ENCODE measurements around the gene TMC5. TPM values are rescaled to one million over a fixed set of nuclear protein-coding genes. Genes with fewer than 3 reads are reported as not detected.

TMC5 gene
- total RNA-seq, 1 experiment from 2014 or later, result 3.5 TPM

GRCh38 chr16:19446300-19446846, 28.7 kb downstream of the TMC5 start:
- TF ChIP-seq EZH2 (IDR thresholded peaks at IDR 0.05; ENCODE audit: borderline replicate concordance, low read depth, low read length, poor library complexity, severe bottlenecking), result no peak
- TF ChIP-seq, protein P1, sequence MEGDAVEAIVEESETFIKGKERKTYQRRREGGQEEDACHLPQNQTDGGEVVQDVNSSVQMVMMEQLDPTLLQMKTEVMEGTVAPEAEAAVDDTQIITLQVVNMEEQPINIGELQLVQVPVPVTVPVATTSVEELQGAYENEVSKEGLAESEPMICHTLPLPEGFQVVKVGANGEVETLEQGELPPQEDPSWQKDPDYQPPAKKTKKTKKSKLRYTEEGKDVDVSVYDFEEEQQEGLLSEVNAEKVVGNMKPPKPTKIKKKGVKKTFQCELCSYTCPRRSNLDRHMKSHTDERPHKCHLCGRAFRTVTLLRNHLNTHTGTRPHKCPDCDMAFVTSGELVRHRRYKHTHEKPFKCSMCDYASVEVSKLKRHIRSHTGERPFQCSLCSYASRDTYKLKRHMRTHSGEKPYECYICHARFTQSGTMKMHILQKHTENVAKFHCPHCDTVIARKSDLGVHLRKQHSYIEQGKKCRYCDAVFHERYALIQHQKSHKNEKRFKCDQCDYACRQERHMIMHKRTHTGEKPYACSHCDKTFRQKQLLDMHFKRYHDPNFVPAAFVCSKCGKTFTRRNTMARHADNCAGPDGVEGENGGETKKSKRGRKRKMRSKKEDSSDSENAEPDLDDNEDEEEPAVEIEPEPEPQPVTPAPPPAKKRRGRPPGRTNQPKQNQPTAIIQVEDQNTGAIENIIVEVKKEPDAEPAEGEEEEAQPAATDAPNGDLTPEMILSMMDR (conservative IDR thresholded peaks at IDR 0.05; ENCODE audit: low read depth, low read length), result no peak
- Histone ChIP-seq H3K9me3 (ENCODE audit: low read depth, low read length, poor library complexity, severe bottlenecking) (no peaks in the 10 kb centered on the region), H3K36me3 (ENCODE audit: insufficient read depth, low read length, poor library complexity, severe bottlenecking) (no peaks in the 10 kb centered on the region), H3K27ac (ENCODE audit: low read depth, low read length, poor library complexity, severe bottlenecking) (no peak overlapping the region), H3K4me3 (ENCODE audit: low read depth, low read length, poor library complexity, severe bottlenecking) (no peak overlapping the region), H3K27me3 (replicated peaks; ENCODE audit: insufficient read depth, low read depth, low read length, poor library complexity) (no peaks in the 10 kb centered on the region), H3K4me1 (ENCODE audit: insufficient read depth, low read length, poor library complexity, severe bottlenecking) (no peaks in the 10 kb centered on the region)
- CTCF ChIA-PET, result no interaction called here
- intact Hi-C loops (cut with micrococcal nuclease; ENCODE audit: unreplicated experiment), result no loop called here
- no TSS peak for BruUV-seq (replicated peaks)
- no peak for DNase-seq (ENCODE audit: low spot score)
- POLR2A ChIA-PET (ENCODE audit: low non-redundant PET), result no interaction called here

DNA sequence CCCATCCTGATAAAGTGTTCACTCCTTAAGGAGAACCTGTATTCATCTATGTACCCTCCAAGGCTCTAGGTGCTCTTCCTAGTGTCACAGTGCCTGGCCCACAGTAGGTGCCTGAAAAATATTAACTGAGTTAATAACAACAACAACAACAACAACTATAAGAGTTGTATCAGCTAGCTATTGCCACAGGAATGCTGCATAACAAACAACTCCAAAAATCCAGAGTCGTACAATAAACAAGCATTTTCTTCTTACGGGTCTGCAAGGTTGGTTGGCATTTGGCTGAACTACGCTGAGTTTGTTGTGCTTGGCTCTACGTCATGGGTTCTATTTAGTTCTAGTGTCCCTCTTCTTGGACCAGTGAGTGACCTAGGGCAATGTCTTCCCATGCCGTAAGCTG, 29.2 kb downstream of the TMC5 start:
- ChIA-PET POLR2A (ENCODE audit: low non-redundant PET) (no interaction called here), CTCF (no interaction called here)
- Histone ChIP-seq H3K27ac (ENCODE audit: low read depth, low read length, poor library complexity, severe bottlenecking) (no peak overlapping the region), H3K9me3 (ENCODE audit: low read depth, low read length, poor library complexity, severe bottlenecking) (no peaks in the 10 kb centered on the region), H3K4me3 (ENCODE audit: low read depth, low read length, poor library complexity, severe bottlenecking) (no peak overlapping the region), H3K4me1 (ENCODE audit: insufficient read depth, low read length, poor library complexity, severe bottlenecking) (no peaks in the 10 kb centered on the region), H3K27me3 (replicated peaks; ENCODE audit: insufficient read depth, low read depth, low read length, poor library complexity) (no peaks in the 10 kb centered on the region), H3K36me3 (ENCODE audit: insufficient read depth, low read length, poor library complexity, severe bottlenecking) (no peaks in the 10 kb centered on the region)
- intact Hi-C loops (cut with micrococcal nuclease; ENCODE audit: unreplicated experiment), result no loop called here
- no peak for DNase-seq (ENCODE audit: low spot score)
- BruUV-seq (replicated peaks), result no TSS peak
- TF ChIP-seq EZH2 (IDR thresholded peaks at IDR 0.05; ENCODE audit: borderline replicate concordance, low read depth, low read length, poor library complexity, severe bottlenecking), result no peak

DNA sequence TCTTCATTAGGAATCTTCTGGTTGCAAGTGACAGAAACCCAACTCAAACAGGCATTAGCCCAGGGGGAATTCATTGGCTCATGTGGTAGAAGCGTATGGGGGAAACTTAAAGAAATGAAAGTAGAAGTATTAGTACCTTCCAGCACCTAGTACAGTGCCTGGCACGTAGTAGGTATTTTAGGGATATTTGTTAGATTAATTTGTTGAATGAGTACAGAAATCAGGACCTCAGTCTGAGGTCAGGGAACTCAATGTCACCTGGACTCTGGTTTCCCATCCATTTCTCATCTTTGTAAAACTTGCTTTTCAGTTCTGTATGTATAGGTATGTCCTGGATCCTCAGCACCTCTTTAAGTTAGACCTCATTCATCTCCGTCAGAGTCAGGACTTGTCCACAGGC, 32.5 kb downstream of the TMC5 start:
- ChIA-PET POLR2A (ENCODE audit: low non-redundant PET) (no interaction called here), CTCF (no interaction called here)
- Histone ChIP-seq H3K27me3 (replicated peaks; ENCODE audit: insufficient read depth, low read depth, low read length, poor library complexity) (no peaks in the 10 kb centered on the region), H3K9me3 (ENCODE audit: low read depth, low read length, poor library complexity, severe bottlenecking) (no peaks in the 10 kb centered on the region), H3K4me3 (ENCODE audit: low read depth, low read length, poor library complexity, severe bottlenecking) (no peak overlapping the region), H3K27ac (ENCODE audit: low read depth, low read length, poor library complexity, severe bottlenecking) (no peak overlapping the region), H3K36me3 (ENCODE audit: insufficient read depth, low read length, poor library complexity, severe bottlenecking) (no peaks in the 10 kb centered on the region), H3K4me1 (ENCODE audit: insufficient read depth, low read length, poor library complexity, severe bottlenecking) (no peaks in the 10 kb centered on the region)
- intact Hi-C loops (cut with micrococcal nuclease; ENCODE audit: unreplicated experiment), result no loop called here
- BruUV-seq (replicated peaks), result no TSS peak
- TF ChIP-seq EZH2 (IDR thresholded peaks at IDR 0.05; ENCODE audit: borderline replicate concordance, low read depth, low read length, poor library complexity, severe bottlenecking), result no peak
- TF ChIP-seq, protein P1 (conservative IDR thresholded peaks at IDR 0.05; ENCODE audit: low read depth, low read length), result no peak
- no peak for DNase-seq (ENCODE audit: low spot score)

- CTCF ChIA-PET, result no interaction called here
- BruUV-seq (replicated peaks), result no TSS peak
These were observed 41.2 kb downstream of the TMC5 start for GRCh38 chr16:19458722-19459379.

More at GRCh38 chr16:19458722-19459379, 41.2 kb downstream of the TMC5 start:
- Histone ChIP-seq H3K9me3 (ENCODE audit: low read depth, low read length, poor library complexity, severe bottlenecking) (no peaks in the 10 kb centered on the region), H3K36me3 (ENCODE audit: insufficient read depth, low read length, poor library complexity, severe bottlenecking) (no peaks in the 10 kb centered on the region), H3K4me1 (ENCODE audit: insufficient read depth, low read length, poor library complexity, severe bottlenecking) (no peaks in the 10 kb centered on the region), H3K27me3 (replicated peaks; ENCODE audit: insufficient read depth, low read depth, low read length, poor library complexity) (no peaks in the 10 kb centered on the region), H3K27ac (ENCODE audit: low read depth, low read length, poor library complexity, severe bottlenecking) (no peak overlapping the region), H3K4me3 (ENCODE audit: low read depth, low read length, poor library complexity, severe bottlenecking) (no peak overlapping the region)
- TF ChIP-seq, protein P1 (conservative IDR thresholded peaks at IDR 0.05; ENCODE audit: low read depth, low read length), result no peak
- no peak for TF ChIP-seq EZH2 (IDR thresholded peaks at IDR 0.05; ENCODE audit: borderline replicate concordance, low read depth, low read length, poor library complexity, severe bottlenecking)
- POLR2A ChIA-PET (ENCODE audit: low non-redundant PET), result no interaction called here
- intact Hi-C loops (cut with micrococcal nuclease; ENCODE audit: unreplicated experiment), result no loop called here
- DNase-seq (ENCODE audit: low spot score), result no peak

Measured in A673 (cell line).